Caco-2 (cell line): ENCODE measurements around the gene PROX2. TPM values are rescaled to one million over a fixed set of nuclear protein-coding genes. Genes with fewer than 3 reads are reported as not detected.

ENCODE experiments used
- BruUV-seq: library from RNA; stranded (reverse); fragments of 400-500 nt; replicated peaks from 2 replicates; lab custom pipeline; 2021; lab: Mats Ljungman, UMichigan
- CTCF ChIA-PET: fragments of 300-600 bp; sonication (Branson Sonifier 250); formaldehyde crosslinking; loops from one replicate; lab custom pipeline; 2022; ENCODE audit warnings: antibody characterized with exemption; lab: Charles Lee
- POLR2A ChIA-PET: fragments of 300-600 bp; sonication (Branson Sonifier 250); formaldehyde crosslinking; loops from one replicate; lab custom pipeline; 2022; ENCODE audit warnings: antibody characterized with exemption; lab: Charles Lee
- DNase-seq, 2 experiments: peaks; one replicate each; pipeline versions ENCODE4 v3.0.0 to v3.0.0-alpha.2; 2020 to 2022
- H3K27me3 ChIP-seq: replicated peaks from 2 replicates; pipeline ENCODE4 v1.6.0; 2011; ENCODE audit warnings: low read length; ENCODE audit not compliant: control insufficient read depth, insufficient read depth
- H3K36me3 ChIP-seq: 2 replicates; pipeline ENCODE4 v1.5.1; 2011; ENCODE audit warnings: low read length; ENCODE audit not compliant: control insufficient read depth, insufficient read depth
- H3K4me1 ChIP-seq: fragments of 250-450 bp; sonication (Bioruptor Pico); 2 replicates; pipeline ENCODE4 v1.5.1; 2020; ENCODE audit warnings: mild to moderate bottlenecking
- H3K4me3 ChIP-seq: 2 replicates; pipeline ENCODE4 v1.5.1; 2011; ENCODE audit warnings: low read depth, mild to moderate bottlenecking, control low read depth, low read length
- H3K9me3 ChIP-seq: fragments of 250-450 bp; sonication (Bioruptor Pico); 2 replicates; pipeline ENCODE4 v1.5.1; 2020; ENCODE audit warnings: mild to moderate bottlenecking, moderate library complexity
- H3K27ac Mint-ChIP-seq: one replicate; pipeline ENCODE4 v1.8.0; 2022; ENCODE audit warnings: mixed read lengths; ENCODE audit not compliant: unreplicated experiment
- H3K27me3 Mint-ChIP-seq: one replicate; pipeline ENCODE4 v1.8.0; 2022; ENCODE audit warnings: mixed read lengths; ENCODE audit not compliant: insufficient read depth, unreplicated experiment
- H3K36me3 Mint-ChIP-seq: one replicate; pipeline ENCODE4 v1.8.0; 2022; ENCODE audit warnings: mild to moderate bottlenecking, mixed read lengths; ENCODE audit not compliant: insufficient read depth, unreplicated experiment
- H3K4me1 Mint-ChIP-seq: one replicate; pipeline ENCODE4 v1.8.0; 2022; ENCODE audit warnings: low read depth, mixed read lengths; ENCODE audit not compliant: unreplicated experiment
- H3K4me3 Mint-ChIP-seq: one replicate; pipeline ENCODE4 v1.8.0; 2022; ENCODE audit warnings: mild to moderate bottlenecking, moderate library complexity, mixed read lengths; ENCODE audit not compliant: unreplicated experiment
- H3K9me3 Mint-ChIP-seq: one replicate; pipeline ENCODE4 v1.8.0; 2022; ENCODE audit warnings: mixed read lengths; ENCODE audit not compliant: unreplicated experiment
- CTCF ChIP-seq, 2 experiments: fragments of 200-600 bp in 1 of 2; IDR thresholded peaks; 1 replicate in 1 of 2; 2 replicates in 1 of 2; pipeline versions ENCODE4 v1.5.1 to v1.8.0; 2011 to 2022; ENCODE audit warnings: antibody characterized with exemption in 1 of 2, control low read depth in 1 of 2, inconsistent platforms in 1 of 2, low read depth in 1 of 2, low read length in 1 of 2, mild to moderate bottlenecking in 1 of 2, moderate library complexity in 1 of 2; ENCODE audit not compliant: insufficient read depth in 1 of 2, severe bottlenecking in 1 of 2, unreplicated experiment in 1 of 2
- intact Hi-C: fragments of 100-400 bp; cut with micrococcal nuclease; formaldehyde crosslinking; loops from one replicate; pipeline ENCODE4 v1.10.0; 2022; ENCODE audit not compliant: unreplicated experiment
- total RNA-seq: library from RNA; stranded (reverse); gene quantifications from 2 replicates; pipeline ENCODE4 v1.2.3, GENCODE V29; 2022

The PROX2 gene
- total RNA-seq, 1 experiment from 2014 or later: not detected

DNA sequence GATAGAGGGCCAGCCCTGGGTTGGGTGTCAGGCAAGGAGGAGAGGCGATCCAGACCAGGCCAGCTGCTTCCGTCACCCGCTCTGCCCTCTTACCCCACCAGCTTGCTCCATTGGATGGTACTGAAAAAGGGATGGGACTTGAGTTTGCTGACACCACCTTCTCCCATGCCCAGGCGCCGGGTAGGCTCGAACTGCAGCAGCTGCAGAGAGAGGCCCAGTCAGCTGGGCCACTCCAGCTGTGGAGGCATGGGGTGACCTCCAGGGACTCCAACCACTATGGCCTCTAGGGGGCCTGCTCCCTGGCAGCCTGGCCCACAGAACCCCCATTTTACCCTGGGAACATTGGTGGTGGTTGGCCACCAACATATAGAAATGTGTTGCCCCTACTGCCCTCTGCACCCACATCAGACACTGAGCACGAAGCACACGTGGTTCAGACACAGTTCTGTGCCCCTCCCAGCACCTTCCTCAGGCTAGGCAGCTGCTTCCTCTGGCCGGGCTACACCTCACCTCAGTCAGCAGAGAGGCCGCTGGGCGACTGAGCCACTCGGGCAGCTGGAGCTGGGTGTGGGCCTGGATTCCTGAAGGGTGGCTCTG, 31.1 kb upstream of the PROX2 start:
- Mint-ChIP-seq H3K36me3 (peaks cover 19% of the 10 kb centered on the region), H3K9me3 (no peaks in the 10 kb centered on the region), H3K27ac (no peak overlapping the region), H3K4me1 (no peaks in the 10 kb centered on the region), H3K27me3 (no peaks in the 10 kb centered on the region), H3K4me3 (no peak overlapping the region)
- no peaks in the 10 kb centered on the region for H3K4me1 ChIP-seq
- intact Hi-C loops: no loop called here
- TF ChIP-seq CTCF (IDR thresholded peaks at IDR 0.05; ENCODE audit: insufficient read depth in 1 of 2, low read depth in 1 of 2, low read length in 1 of 2, severe bottlenecking in 1 of 2, unreplicated experiment in 1 of 2): no peak
- H3K27me3 ChIP-seq: no peaks in the 10 kb centered on the region
- H3K36me3 ChIP-seq: no peaks in the 10 kb centered on the region
- no peaks in the 10 kb centered on the region for H3K9me3 ChIP-seq
- POLR2A ChIA-PET: no interaction called here
- BruUV-seq: no TSS peak
- CTCF ChIA-PET: interaction anchor here (0.8 to 4.8 kb wide), 3 partner anchors 16 to 46 kb away, joined by 3 to 122 read pairs (median 48); partner anchors contain the start of gene RPS6KL1
- H3K4me3 ChIP-seq: no peak overlapping the region
- no peak for DNase-seq

GRCh38 chr14:74905595-74906142, 29.7 kb upstream of the PROX2 start:
- Histone ChIP-seq H3K4me1 (no peaks in the 10 kb centered on the region), H3K9me3 (no peaks in the 10 kb centered on the region), H3K4me3 (no peak overlapping the region), H3K36me3 (peaks cover under 1% of the 10 kb centered on the region; the same call in 1 of the 2 replicates), H3K27me3 (no peaks in the 10 kb centered on the region)
- TF ChIP-seq CTCF (IDR thresholded peaks at IDR 0.05; ENCODE audit: insufficient read depth in 1 of 2, low read depth in 1 of 2, low read length in 1 of 2, severe bottlenecking in 1 of 2, unreplicated experiment in 1 of 2): peak; percentile 92 to 95
- H3K4me3 Mint-ChIP-seq: no peak overlapping the region
- peak; percentile 69 to 83 for DNase-seq
- no peaks in the 10 kb centered on the region for H3K9me3 Mint-ChIP-seq
- CTCF ChIA-PET: interaction anchor here (0.6 to 4.8 kb wide), 17 partner anchors 9 to 297 kb away, joined by 3 to 122 read pairs (median 4); partner anchors contain the start of genes ACYP1, PROX2, RPS6KL1 and ZC2HC1C
- no peaks in the 10 kb centered on the region for H3K27me3 Mint-ChIP-seq
- BruUV-seq: no TSS peak
- H3K27ac Mint-ChIP-seq: no peak overlapping the region
- POLR2A ChIA-PET: interaction anchor here (1.1 kb wide), 1 partner anchor 18 kb away, joined by 4 read pairs; the partner anchor contains the start of gene RPS6KL1
- peaks cover 32% of the 10 kb centered on the region for H3K36me3 Mint-ChIP-seq
- no peaks in the 10 kb centered on the region for H3K4me1 Mint-ChIP-seq
- intact Hi-C loops: loop anchor here (1.0 kb wide), 2 partner anchors 24 to 44 kb away; partner anchors contain the start of gene DLST

DNA sequence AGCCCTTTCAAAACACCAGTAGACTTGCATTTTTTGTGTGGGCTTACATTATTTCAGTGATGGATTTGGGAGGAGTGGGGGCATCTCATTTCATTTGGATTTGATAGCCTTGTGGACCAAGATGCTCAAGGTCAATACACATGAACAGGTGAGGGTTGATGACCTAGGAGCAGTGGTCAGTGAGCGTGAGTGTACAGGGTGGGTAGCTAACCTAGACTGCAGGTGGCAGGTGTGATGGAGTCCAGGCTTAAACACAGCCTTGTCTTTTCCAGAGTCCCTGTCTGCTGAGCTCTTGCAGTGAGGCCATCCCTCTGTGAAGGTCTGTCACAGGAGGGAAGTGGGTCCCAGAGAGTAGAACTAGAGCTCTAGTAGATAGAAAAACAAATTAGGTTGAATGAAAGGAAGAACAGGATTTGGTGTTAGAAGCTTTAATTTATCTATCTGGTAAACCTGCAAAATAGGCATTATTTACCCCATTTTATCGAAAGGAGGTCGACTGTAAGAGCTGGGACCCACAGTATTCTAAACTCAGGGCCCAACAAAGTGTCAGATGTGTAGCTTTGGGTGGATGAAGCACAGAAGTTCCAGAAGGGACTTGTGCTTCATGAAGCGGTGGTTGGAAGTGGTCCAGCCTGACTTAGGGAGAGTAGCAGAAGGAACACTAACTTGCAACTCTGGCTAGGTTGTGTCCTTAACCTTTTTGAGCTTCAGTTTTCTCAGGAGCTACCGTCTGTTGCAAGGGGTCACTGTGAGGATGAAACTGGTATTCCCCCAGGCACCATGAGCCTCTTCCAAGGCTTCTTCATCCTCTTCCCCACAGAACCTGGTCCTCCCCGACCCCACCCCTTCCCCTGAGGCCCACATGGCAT, 28.9 kb upstream of the PROX2 start:
- Mint-ChIP-seq H3K4me1 (no peaks in the 10 kb centered on the region), H3K4me3 (no peak overlapping the region), H3K27me3 (no peaks in the 10 kb centered on the region), H3K36me3 (peaks cover 40% of the 10 kb centered on the region), H3K9me3 (no peaks in the 10 kb centered on the region), H3K27ac (no peak overlapping the region)
- no peaks in the 10 kb centered on the region for H3K9me3 ChIP-seq
- H3K4me3 ChIP-seq: no peak overlapping the region
- no peak for TF ChIP-seq CTCF (IDR thresholded peaks at IDR 0.05; ENCODE audit: insufficient read depth in 1 of 2, low read depth in 1 of 2, low read length in 1 of 2, severe bottlenecking in 1 of 2, unreplicated experiment in 1 of 2)
- H3K27me3 ChIP-seq: no peaks in the 10 kb centered on the region
- ChIA-PET POLR2A (interaction anchor here (0.6 to 1.1 kb wide), 2 partner anchors 18 to 147 kb away, joined by 4 to 8 read pairs; partner anchors contain the start of genes MLH3 and RPS6KL1), CTCF (interaction anchor here (0.6 to 4.8 kb wide), 12 partner anchors 12 to 296 kb away, joined by 3 to 122 read pairs (median 4); partner anchors contain the start of genes ACYP1, PROX2 and RPS6KL1)
- no peaks in the 10 kb centered on the region for H3K4me1 ChIP-seq
- no TSS peak for BruUV-seq
- no peak for DNase-seq
- intact Hi-C loops: loop anchor here (1.0 kb wide), 2 partner anchors 24 to 44 kb away; partner anchors contain the start of gene DLST
- H3K36me3 ChIP-seq: peaks cover 3% of the 10 kb centered on the region; the same call in 1 of the 2 replicates
